Keratinocyte (primary cell): ENCODE measurements around the gene MMD2.

ENCODE experiments used
- CTCF ChIP-seq, 3 experiments: IDR thresholded peaks in 1 of 3; conservative IDR thresholded peaks in 1 of 3; optimal IDR thresholded peaks in 1 of 3; 2 replicates in 2 of 3; 3 replicates in 1 of 3; pipeline versions ENCODE3 to v1.5.1; 2011; ENCODE audit warnings: low read length in 3 of 3, mild to moderate bottlenecking in 3 of 3, moderate library complexity in 2 of 3, control low read depth in 1 of 3, inconsistent platforms in 1 of 3; ENCODE audit not compliant: insufficient read depth in 2 of 3; ENCODE audit errors: extremely low read depth in 1 of 3
- EZH2 ChIP-seq: IDR thresholded peaks from one replicate; pipeline ENCODE4 v1.6.1; 2012; ENCODE audit warnings: inconsistent platforms, mild to moderate bottlenecking, low read length, moderate library complexity

GRCh38 chr7:5001911-5002310 lies 42.9 kb upstream of the MMD2 start:
- TF ChIP-seq EZH2: no peak
- no peak for TF ChIP-seq CTCF (optimal IDR thresholded peaks at IDR 0.05 in 1 of 3, IDR thresholded peaks at IDR 0.05 in 1 of 3, conservative IDR thresholded peaks at IDR 0.05 in 1 of 3; ENCODE audit: extremely low read depth in 1 of 3, insufficient read depth in 2 of 3, low read length in 3 of 3)
